NCI-H1048 (cell line): ENCODE measurements around the gene SDCBP2.

Source experiments
- DNase-seq: peaks from one replicate; lab custom pipeline; 2025; lab: John Stamatoyannopoulos, UW

The SDCBP2 gene

DNA sequence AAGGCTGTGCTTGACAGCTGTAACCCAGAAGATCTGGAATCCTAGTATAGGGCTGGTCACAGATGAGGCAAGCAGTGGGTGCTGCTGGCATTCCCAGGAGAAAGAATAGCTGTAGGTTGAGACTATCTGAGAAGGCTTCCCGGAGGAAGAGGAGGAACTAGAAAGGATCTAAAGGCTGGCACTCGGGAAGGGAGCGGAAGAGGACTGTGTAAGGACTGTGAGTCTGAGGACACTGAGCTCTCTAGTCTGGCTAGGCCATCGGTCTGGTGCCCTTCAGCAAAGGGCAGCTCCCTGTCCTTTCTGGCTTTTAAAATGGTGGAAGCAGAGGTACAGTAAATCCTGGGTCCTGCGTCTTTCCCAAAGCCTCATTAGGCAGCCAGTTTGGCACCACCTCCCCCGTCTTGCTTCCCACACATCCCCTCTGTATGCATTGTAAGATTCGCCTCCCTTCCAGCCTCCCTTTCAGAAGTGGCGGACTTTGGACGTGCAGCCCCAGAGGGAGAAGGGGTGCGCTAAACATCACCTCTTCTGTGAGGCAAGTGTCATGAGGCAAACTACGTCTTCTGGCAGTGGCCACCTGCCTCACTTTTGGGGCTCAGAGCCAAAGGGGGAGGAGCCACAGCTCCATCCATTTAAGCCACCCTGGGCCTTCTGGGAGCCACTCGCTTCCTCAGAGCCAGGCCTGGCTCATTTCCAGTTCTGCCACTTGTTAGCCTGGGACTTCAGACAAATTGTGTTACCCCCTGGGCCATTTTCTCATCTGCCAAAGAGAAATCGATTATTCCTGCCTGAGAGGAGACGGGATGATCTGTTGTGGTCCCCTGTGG lies 54.2 kb downstream of the SDCBP2 start:
- no peak for DNase-seq

DNA sequence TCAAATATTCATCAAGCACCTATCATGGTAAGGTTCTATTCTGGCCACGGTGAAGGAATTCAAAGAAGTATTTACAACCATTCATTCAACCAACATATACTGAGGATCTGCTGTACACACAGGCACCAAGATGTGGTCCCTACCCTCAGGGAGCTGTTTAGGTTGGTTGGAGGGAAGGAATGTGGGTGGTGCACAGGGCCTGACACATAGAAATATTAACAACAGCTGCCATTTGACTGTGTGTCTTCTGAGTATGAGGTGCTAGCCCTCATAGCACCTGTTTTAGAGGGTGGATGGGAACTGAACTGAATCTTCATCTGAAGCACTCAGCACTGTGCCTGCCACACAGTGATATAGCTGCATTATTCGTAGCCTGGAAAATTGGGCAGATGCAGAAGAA lies 55.6 kb downstream of the SDCBP2 start:
- DNase-seq: no peak

DNA sequence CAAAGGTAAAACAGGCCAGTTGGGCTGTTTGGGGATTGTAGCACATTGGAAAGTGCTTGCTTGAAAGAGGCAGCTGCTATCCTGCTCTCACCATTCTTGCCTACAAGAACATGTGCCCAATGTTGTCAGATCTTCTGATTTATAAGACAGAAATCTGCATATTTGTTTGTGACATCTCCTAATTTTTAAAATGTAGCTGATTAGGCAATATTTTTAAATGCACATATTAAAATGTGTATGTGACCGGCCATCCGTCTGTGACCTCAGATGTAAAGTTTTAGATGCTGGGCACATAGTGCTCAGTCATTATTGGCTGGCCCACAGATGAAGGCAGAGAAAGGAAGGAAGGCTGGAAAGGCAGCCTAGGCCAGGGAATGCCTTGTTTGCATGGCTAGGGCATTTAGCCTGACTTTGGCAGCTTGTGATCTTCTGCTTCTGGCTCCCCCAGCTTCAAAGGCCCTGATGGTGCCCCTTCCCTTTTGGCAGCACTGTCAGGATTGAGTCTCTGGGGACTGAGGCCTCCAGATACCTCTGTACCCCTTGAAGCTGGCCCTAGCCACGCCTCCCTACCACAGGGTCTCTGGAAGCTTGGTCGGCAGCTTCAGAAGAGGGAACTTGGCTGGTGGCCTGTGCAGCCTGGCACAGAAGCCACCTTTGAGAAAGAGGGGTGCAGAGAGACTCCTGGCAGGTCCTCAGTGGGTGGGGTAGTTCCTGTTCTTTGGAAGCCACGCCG lies 56.4 kb downstream of the SDCBP2 start:
- DNase-seq: no peak

DNA sequence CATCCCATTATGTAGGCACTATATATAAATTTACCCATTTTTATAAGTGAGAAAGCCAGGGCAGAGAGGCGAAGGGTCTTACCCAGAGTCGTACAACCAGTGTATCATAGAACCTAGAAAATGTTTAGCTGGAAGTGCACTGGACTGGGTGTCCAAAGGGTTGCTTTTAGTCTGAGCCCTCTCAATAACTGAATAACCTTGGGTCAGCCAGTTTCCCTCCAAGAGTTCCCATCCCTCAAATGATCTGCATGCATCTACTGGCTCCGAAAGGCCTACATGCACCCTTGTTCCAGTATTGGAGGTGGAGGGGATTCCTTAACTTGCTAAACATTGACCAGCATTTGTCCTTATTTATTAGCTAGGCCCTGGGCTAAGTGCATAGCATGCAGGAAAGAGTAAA lies 59.1 kb downstream of the SDCBP2 start:
- no peak for DNase-seq

DNA sequence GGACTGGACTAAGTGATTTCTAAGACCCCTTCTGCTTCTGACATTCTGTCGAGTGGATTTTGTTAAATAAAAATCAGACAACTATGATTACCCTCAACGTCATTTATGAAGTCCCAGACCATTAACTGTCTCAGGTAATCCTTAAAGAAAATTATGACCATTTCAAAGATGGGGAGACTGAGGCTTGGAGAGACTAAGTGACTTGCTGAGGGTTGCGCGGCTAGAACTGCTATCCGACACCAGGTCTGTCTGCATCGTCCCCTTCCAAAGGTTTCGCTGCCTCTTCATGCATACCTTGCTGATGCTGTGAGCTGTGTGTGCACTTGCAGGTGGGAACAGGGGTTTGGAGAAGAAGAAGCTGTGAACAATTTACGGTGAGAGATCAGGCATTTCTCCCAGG lies 59.7 kb downstream of the SDCBP2 start:
- no peak for DNase-seq

DNA sequence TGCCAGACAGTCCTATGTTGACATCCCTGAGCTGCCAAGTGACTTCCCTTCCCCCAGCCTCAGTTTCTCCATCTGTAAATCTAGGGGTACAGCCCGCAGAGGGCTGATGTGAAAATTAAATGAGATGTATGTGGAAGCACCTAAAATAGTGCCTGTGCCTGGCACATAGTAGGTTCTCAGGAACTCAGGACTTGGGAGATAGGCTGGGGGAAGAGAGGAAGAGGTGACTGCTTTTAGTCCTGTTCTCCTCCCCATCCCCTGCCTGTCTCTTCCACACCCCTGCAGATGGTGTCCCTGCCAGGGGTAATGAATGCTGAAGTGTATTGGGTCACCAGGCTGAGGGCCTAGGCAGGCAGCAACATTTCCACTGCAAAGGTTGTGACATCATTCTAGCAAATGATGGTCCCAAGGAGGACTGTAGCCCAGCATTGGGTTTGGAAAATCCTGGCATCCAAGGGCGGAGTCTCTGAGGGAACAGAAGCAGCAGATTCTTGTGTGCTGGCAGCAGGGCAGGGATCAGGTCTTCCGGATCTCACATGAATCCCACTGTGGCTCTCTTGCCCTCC lies 61.0 kb downstream of the SDCBP2 start:
- no peak for DNase-seq

DNA sequence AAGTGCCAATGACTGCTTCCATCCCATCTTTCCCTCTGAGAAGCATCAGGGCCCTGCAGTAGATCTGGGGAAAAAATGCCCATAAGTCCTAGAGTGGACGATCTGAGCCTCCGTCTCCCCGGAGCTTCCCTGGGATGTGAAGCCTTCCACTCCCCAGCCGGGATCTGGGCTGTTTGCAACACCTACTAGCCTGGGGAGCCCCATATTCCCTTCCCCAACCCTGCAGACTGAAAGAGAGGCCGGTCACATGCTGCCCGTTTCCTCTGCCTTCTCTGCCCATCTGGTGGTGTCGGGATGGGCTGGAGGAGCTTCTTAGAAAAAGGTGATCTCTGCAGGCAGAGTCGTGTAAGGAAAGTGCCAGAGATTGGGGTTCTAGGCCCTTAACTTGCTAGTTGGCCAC lies 61.8 kb downstream of the SDCBP2 start:
- no peak for DNase-seq

DNA sequence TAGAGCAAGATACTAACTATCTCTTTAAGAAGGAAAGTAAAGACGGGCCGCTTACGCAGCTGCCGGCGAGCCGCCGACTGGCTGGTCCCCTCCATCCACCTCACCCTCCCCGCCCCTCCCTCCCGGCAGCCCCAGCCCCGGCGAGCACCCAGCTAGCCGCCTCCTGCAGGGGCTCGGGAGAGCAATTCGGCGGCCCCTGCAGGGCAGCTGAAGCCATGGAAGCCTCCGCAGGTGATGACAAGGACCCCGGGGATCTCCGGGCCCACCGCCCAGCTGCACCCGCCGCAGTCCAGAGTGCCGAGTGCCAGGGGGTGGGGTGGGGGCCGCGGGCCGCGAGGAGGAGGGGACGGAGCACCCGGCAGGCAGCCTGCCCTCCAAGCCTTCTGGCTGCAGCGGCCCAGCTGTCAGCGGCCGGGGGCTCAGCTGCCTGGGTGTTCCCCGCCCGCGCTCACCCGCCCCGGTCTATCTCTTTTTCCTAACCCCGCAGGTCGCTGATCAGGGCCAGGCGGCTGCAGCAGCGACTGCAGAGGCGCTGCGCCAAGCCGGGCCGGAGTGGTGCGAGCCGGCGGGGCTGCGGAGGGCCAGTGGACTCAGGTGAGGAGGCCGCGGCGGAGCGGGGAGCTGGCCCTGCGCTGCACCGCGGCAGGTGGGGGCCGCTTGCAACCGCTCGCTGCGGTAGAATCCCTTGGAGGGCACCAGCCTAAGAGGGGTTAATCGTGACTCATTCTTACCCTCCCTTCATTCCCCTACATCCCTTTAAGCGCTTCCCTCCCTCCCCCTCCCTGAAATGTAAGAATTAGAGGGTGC lies 62.6 kb downstream of the SDCBP2 start, which contains the start of gene SNPH:
TSS of gene SNPH (plus strand) at position 128 of the 807 bp plus-strand sequence. CDS start 29,946 bp downstream, outside the sequence.
- DNase-seq: no peak

DNA sequence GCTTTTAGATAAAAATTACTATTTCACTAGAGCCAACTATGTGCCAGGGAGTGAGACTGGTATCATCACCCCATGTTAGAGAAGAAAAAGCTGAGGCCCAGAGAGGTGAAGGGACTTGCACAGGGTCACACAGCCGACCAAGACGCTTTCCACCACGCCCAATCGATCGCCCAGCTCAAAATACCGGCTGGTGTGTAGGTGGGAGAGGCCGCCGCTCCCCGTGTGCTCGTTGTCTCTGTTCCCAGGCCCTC lies 63.1 kb downstream of the SDCBP2 start:
- DNase-seq: no peak

DNA sequence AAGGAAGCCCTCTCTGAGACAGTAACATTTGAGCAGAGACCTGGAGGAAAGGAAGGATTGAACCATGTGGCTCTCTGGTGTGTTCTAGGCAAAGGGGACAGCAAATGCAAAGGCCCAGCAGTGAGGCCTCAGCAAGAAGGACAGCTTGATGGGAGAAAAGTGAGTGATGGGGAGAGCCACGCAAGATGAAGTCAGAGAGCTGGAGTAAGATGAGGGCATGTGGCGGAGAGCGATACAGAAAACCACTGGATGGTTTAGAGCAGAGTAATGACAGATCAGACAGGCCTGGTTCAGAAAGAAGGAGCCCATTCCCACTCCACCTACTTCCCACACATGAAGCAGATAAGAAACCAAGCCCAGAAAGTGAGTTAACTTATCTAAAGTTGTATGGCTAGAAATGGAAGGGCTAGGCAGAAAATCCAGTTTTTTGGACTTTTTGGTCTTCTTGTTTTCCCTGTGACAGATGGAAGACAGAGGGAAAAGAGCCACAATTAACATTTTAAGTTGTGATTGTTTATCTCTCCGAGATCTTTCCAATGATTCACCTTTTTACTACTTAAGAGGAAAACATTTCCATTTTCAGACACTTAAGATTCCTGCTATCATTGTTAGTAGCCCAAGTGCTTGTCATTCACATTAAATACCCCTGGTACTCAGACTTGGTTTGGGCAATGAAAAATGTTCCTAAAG lies 63.6 kb downstream of the SDCBP2 start:
- no peak for DNase-seq

DNA sequence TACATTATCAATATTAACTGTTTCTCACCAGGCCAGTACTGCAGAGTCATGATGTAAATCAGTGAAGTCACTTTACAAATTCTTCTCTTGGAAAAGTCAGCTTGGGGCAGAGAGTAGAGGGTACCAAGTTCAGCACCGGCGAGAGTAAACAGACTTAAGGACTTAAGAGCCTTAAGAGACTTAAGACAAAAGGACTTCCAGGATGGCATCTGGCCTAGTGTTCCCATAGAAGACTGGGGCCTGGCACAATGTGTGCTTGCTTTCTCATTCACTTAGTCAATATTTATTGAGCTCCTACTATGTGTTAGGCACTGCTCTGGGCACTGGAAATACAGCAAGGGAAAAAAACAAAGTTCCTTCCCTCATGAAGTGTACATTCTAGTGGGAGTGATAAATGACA lies 64.2 kb downstream of the SDCBP2 start:
- DNase-seq: no peak

DNA sequence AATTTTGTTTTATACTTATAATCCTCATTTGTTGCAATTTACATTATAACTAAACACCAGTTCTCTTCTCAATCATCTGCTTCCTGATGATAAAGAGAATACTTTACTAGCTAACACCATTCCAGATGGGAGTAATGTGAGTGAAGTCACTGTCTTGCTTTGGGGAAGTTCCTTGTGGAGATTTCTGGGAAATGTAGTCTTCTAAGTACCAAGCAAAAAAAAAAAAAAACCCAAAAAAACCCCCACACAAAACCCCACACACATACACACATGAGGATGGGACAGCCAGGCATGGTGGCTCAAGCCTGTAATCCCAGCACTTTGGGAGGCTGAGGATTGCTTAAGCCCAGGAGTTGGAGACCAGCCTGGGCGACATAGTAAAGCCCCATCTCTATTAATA lies 65.1 kb downstream of the SDCBP2 start:
- no peak for DNase-seq
